Measurements from ENCODE around the gene SERPINA10. TPM values are rescaled to one million over a fixed set of nuclear protein-coding genes. Genes with fewer than 3 reads are reported as not detected.
"Not testable (repeated sequence)": the region's sequence is repeated elsewhere in the genome, so short reads cannot be mapped to it uniquely, and the experiment has no call there.

SERPINA10 gene
- total RNA-seq, 4 donors from 2014 or later, result not detected

DNA sequence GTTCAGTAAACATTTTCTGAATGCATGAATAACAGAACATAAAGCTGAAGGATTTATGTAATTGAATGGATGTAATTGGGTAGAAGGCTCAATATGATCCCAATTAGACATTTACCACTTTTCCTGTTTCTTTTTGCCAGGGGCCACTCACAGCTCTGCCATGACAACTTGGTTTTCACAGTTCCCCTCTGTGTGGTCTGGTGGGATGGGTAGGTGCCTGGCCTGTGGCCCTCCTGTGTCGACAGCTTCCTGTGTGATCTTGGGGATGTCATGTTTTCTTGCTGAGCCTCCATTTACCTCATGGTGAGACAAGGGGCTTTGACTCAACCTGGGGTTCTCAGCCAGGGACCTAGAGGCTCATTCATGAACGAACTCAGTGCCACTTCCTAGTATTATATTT, 12.6 kb upstream of the SERPINA10 start:
- no peak for ATAC-seq
- H3K4me3 ChIP-seq, result no peak overlapping the region
- TF ChIP-seq POLR2A (IDR thresholded peaks at IDR 0.05) (no peak), EP300 (IDR thresholded peaks at IDR 0.05) (no peak)
- TF ChIP-seq, protein P1, sequence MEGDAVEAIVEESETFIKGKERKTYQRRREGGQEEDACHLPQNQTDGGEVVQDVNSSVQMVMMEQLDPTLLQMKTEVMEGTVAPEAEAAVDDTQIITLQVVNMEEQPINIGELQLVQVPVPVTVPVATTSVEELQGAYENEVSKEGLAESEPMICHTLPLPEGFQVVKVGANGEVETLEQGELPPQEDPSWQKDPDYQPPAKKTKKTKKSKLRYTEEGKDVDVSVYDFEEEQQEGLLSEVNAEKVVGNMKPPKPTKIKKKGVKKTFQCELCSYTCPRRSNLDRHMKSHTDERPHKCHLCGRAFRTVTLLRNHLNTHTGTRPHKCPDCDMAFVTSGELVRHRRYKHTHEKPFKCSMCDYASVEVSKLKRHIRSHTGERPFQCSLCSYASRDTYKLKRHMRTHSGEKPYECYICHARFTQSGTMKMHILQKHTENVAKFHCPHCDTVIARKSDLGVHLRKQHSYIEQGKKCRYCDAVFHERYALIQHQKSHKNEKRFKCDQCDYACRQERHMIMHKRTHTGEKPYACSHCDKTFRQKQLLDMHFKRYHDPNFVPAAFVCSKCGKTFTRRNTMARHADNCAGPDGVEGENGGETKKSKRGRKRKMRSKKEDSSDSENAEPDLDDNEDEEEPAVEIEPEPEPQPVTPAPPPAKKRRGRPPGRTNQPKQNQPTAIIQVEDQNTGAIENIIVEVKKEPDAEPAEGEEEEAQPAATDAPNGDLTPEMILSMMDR (IDR thresholded peaks at IDR 0.05), result no peak
- H3K27me3 ChIP-seq, result peaks cover 6% of the 10 kb centered on the region
- 67% methylated on average over 1 of the region's 2 CpGs; no CpG with 5 or more reads in 1 of the 2 donors for WGBS, 2 donors (ENCODE audit: low coverage in 1 of 2)
- no peak overlapping the region for H3K27ac ChIP-seq
- H3K9me3 ChIP-seq, result peaks cover 0 to 15% (median 0%) of the 10 kb centered on the region in 3 donors
- no peaks in the 10 kb centered on the region for H3K36me3 ChIP-seq
- no peaks in the 10 kb centered on the region for H3K4me1 ChIP-seq

DNA sequence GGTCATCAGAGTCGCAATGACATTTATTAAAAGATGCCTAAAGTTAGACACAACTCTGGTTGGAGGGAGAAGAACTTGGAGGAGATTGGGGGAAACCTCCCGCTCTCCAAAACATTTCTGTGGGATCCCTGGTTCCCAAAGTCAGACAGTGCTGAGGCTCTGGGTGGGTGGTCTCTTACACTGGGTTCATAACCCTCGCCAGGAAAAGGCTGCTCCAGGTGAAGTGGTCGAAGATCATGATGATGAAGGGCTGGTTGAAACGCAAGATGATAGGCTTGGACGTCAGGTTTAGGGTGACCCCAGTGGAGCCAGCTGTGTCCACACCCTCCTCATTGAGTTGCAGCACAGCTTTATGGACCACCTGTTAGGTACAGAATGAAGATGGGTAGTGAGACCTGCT, 11.2 kb upstream of the SERPINA10 start:
- H3K9me3 ChIP-seq, result peaks cover 0 to 15% (median 0%) of the 10 kb centered on the region in 3 donors
- no peaks in the 10 kb centered on the region for H3K4me1 ChIP-seq
- TF ChIP-seq EP300 (IDR thresholded peaks at IDR 0.05) (no peak), POLR2A (IDR thresholded peaks at IDR 0.05) (no peak), POLR2AphosphoS5 (IDR thresholded peaks at IDR 0.05) (no peak)
- TF ChIP-seq, protein P1 (IDR thresholded peaks at IDR 0.05), result no peak
- H3K36me3 ChIP-seq, result no peaks in the 10 kb centered on the region
- no peak overlapping the region for H3K27ac ChIP-seq
- no peak overlapping the region for H3K4me3 ChIP-seq
- no peak for ATAC-seq
- 70 to 91% methylated on average over 5 to 6 of the region's 6 CpGs for WGBS, 2 donors (ENCODE audit: low coverage in 1 of 2)
- peaks cover 6% of the 10 kb centered on the region for H3K27me3 ChIP-seq

DNA sequence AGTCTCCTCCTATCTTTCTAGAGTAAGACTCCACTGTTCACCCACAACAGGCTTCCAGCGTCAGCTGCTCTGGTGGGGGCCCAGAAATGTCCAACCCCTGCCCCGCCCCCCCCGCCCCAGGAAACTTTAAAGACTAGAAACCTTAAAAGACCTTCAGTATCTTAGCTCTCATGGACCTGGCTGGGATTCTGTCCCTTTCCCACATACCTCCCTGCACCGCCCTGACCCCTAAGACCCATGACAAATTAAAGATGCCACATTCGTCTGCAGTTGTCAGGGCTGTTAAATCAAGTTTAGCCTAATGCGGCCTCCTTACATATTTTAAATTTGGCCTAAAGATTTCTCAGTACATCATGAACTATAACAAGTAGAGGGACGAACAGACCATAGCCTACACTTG, 10.0 kb upstream of the SERPINA10 start:
- 72 to 76% methylated on average over 4 to 5 of the region's 7 CpGs for WGBS, 2 donors (ENCODE audit: low coverage in 1 of 2)
- no peaks in the 10 kb centered on the region for H3K36me3 ChIP-seq
- H3K4me1 ChIP-seq, result no peaks in the 10 kb centered on the region
- H3K4me3 ChIP-seq, result no peak overlapping the region
- TF ChIP-seq POLR2AphosphoS5 (IDR thresholded peaks at IDR 0.05), result no peak
- TF ChIP-seq, protein P1 (IDR thresholded peaks at IDR 0.05), result no peak
- no peak for TF ChIP-seq EP300 (IDR thresholded peaks at IDR 0.05)
- TF ChIP-seq POLR2A (IDR thresholded peaks at IDR 0.05), result no peak
- no peak overlapping the region for H3K27ac ChIP-seq
- no peak for ATAC-seq
- peaks cover 3% of the 10 kb centered on the region for H3K27me3 ChIP-seq
- H3K9me3 ChIP-seq, result peaks cover 0 to 11% (median 0%) of the 10 kb centered on the region in 3 donors

DNA sequence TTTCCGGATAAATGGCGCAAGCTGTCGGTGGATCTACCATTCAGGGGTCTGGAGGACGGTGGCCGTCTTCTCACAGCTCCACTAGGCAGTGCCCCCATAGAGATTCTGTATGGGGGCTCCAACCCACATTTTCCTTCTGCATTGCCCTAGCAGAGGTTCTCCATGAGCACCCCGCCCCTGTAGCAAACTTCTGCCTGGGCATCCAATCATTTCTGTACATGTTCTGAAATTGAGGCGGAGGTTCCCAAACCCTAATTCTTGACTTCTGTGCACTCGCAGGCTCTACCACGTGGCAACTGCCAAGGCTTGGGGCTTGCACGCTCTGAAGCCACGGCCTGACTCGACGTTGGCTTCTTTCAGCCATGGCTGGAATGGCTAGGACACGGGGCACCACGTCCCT, 5.1 kb upstream of the SERPINA10 start:
- H3K9me3 ChIP-seq, result no peaks in the 10 kb centered on the region
- no peaks in the 10 kb centered on the region for H3K36me3 ChIP-seq
- no peaks in the 10 kb centered on the region for H3K27me3 ChIP-seq
- H3K4me1 ChIP-seq, result no peaks in the 10 kb centered on the region
- ATAC-seq, result no peak
- H3K27ac ChIP-seq, result no peak overlapping the region
- no peak overlapping the region for H3K4me3 ChIP-seq
- TF ChIP-seq POLR2A (IDR thresholded peaks at IDR 0.05) (no peak), POLR2AphosphoS5 (IDR thresholded peaks at IDR 0.05) (no peak), EP300 (IDR thresholded peaks at IDR 0.05) (no peak)
- TF ChIP-seq, protein P1 (IDR thresholded peaks at IDR 0.05), result no peak
- WGBS, 2 donors (ENCODE audit: low coverage in 1 of 2), result 92 to 100% methylated on average over 1 to 10 of the region's 15 CpGs

DNA sequence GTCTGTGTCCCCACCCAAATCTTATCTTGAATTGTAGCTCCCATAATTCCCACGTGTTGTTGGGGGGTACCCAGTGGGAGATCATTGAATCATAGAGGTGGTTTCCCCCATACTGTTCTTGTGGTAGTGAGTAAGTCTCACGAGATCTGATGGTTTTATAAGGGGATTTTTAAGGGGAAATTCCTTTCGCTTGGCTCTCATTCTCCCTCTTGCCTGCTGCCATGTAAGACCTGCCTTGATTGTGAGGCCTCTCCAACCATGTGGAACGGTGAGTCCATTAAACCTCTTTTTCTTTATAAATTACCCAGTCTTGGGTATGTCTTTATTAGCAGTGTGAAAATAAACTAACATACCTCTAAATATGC, 3.1 kb upstream of the SERPINA10 start:
- not testable (repeated sequence) for ATAC-seq

More for the DNA sequence above, 3.1 kb upstream of the SERPINA10 start:
- H3K36me3 ChIP-seq, H3K9me3 ChIP-seq, H3K4me1 ChIP-seq, H3K27me3 ChIP-seq, H3K4me3 ChIP-seq, H3K27ac ChIP-seq: not testable (repeated sequence)
- WGBS, 2 donors (ENCODE audit: low coverage in 1 of 2), result 71 to 76% methylated on average over 4 of the region's 4 CpGs

Data from gastroesophageal sphincter (tissue), 4 donors.